ES-I3 (cell line): ENCODE data around the gene NFKBIE.

Experiments used
- H3K36me3 ChIP-seq: 2 replicates; pipeline ENCODE4 v1.6.1; 2013; ENCODE audit warnings: mild to moderate bottlenecking, low read length, control low read depth, moderate library complexity; ENCODE audit not compliant: insufficient read depth
- H3K4me1 ChIP-seq: 2 replicates; pipeline ENCODE4 v1.6.1; 2013; ENCODE audit warnings: mild to moderate bottlenecking, control low read depth, low read length; ENCODE audit not compliant: insufficient read depth
- H3K9ac ChIP-seq: 2 replicates; pipeline ENCODE4 v1.6.1; 2013; ENCODE audit warnings: low read depth, mild to moderate bottlenecking, low read length, moderate library complexity
- H3K9me3 ChIP-seq: 2 replicates; pipeline ENCODE4 v1.6.1; 2013; ENCODE audit warnings: mild to moderate bottlenecking, low read length, moderate library complexity; ENCODE audit not compliant: control insufficient read depth, insufficient read depth

The NFKBIE gene

GRCh38 chr6:44261581-44261980, 3.8 kb downstream of the NFKBIE start:
- Histone ChIP-seq H3K4me1 (peaks cover 17% of the 10 kb centered on the region; the same call in 1 of the 2 replicates), H3K36me3 (no peaks in the 10 kb centered on the region), H3K9ac (no peak overlapping the region), H3K9me3 (no peaks in the 10 kb centered on the region)

DNA sequence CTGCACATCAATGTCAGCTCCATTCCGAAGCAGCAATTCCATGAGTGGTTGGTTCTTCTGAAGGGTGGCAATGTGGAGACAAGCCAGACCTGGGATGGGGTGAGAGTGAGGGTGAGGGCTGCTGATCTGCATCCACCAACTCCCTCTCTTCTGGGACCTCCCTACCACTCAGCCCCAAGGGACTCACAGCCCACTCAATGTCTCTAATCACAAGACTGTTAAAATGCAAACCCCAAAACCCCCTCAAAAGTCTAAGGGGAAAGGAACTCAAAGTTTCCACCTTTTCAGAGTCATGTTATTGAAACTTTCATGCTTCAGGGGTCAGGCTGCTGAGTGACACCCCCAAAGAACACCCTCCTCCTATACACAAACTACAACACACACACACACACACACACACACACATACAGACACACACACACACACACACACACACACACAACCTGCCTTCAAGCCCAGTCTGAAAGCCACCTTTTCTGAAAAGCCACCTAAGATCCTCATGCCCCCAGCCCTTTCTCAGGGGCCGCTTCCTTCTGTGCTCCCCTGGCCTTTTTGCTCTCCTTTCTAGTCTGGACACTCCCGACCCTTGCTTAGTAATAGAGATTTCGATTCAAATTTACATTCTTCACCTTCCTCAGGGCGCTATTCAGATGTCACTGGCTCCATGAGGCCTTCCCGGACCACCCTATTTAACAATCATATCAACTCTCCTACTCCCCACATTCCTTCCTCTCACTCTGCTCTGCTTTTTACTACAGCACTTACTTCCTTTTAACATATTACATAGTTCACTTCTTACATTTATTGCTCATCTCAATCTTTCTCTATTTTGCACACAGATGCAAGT, 4.7 kb downstream of the NFKBIE start:
- H3K9me3 ChIP-seq, result no peaks in the 10 kb centered on the region
- peaks cover 17% of the 10 kb centered on the region; the same call in 1 of the 2 replicates for H3K4me1 ChIP-seq
- H3K36me3 ChIP-seq, result no peaks in the 10 kb centered on the region
- no peak overlapping the region for H3K9ac ChIP-seq

DNA sequence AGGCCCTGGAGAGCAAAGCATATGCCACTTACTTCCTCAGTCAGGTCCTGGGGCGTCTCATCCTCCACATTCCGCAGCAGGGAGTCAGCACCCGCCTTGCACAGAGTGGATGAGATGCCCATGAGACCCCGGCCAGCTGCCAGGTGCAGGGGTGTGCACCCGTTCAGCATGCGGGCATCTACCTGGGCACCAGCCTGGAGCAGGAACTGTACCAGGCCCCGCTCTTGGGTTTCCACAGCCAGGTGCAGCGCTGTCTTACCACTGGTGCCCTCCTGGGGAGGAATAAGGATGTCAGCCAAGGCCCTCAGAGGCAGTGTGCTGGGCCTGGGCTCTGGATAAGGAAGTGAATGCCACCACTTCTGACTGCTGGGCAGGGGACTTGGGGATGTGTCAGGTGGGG, 5.3 kb downstream of the NFKBIE start:
- Histone ChIP-seq H3K9me3 (no peaks in the 10 kb centered on the region), H3K9ac (no peak overlapping the region), H3K36me3 (no peaks in the 10 kb centered on the region), H3K4me1 (peaks cover 17% of the 10 kb centered on the region; the same call in 1 of the 2 replicates)

GRCh38 chr6:44258921-44259320, 6.4 kb downstream of the NFKBIE start:
- H3K9ac ChIP-seq, result no peak overlapping the region
- H3K36me3 ChIP-seq, result peaks cover under 1% of the 10 kb centered on the region; the same call in 1 of the 2 replicates
- no peaks in the 10 kb centered on the region for H3K9me3 ChIP-seq
- H3K4me1 ChIP-seq, result peaks cover 17% of the 10 kb centered on the region; the same call in 1 of the 2 replicates

- Histone ChIP-seq H3K4me1 (peaks cover 12% of the 10 kb centered on the region; the same call in 1 of the 2 replicates), H3K9ac (no peak overlapping the region), H3K9me3 (no peaks in the 10 kb centered on the region), H3K36me3 (peaks cover 5% of the 10 kb centered on the region; the same call in 1 of the 2 replicates)
Observed at GRCh38 chr6:44258325-44258863, 7.0 kb downstream of the NFKBIE start.

- Histone ChIP-seq H3K9me3 (no peaks in the 10 kb centered on the region), H3K4me1 (peaks cover 7% of the 10 kb centered on the region; the same call in 1 of the 2 replicates), H3K9ac (peak overlapping the region; percentile 57), H3K36me3 (peaks cover 7% of the 10 kb centered on the region; the same call in 1 of the 2 replicates)
Observed at GRCh38 chr6:44257753-44258324, 7.5 kb downstream of the NFKBIE start.

- Histone ChIP-seq H3K9ac (peak within 1 kb of the TSS; percentile 57), H3K4me1 (0 out of 2 replicates have a peak, but pooled peaks cover 3% of the 10 kb centered on the region), H3K36me3 (peaks cover 9% of the 10 kb centered on the region)
Observed at GRCh38 chr6:44257025-44257752, 8.2 kb downstream of the NFKBIE start, which contains the start of gene SLC35B2. TSS of gene SLC35B2 (minus strand) at chr6:44257528. CDS start at chr6:44257410, 118 bp downstream.

GRCh38 chr6:44256775-44257024, 8.7 kb downstream of the NFKBIE start:
- H3K9ac ChIP-seq, result peak overlapping the region; percentile 57
- peaks cover 14% of the 10 kb centered on the region for H3K36me3 ChIP-seq
- no peaks in the 10 kb centered on the region for H3K9me3 ChIP-seq
- H3K4me1 ChIP-seq, result 0 out of 2 replicates have a peak, but pooled peaks cover 3% of the 10 kb centered on the region

More at GRCh38 chr6:44257025-44257752, 8.2 kb downstream of the NFKBIE start, which contains the start of gene SLC35B2:
- H3K9me3 ChIP-seq, result no peaks in the 10 kb centered on the region

GRCh38 chr6:44255871-44256774, 9.2 kb downstream of the NFKBIE start:
- Histone ChIP-seq H3K9me3 (no peaks in the 10 kb centered on the region), H3K4me1 (0 out of 2 replicates have a peak, but pooled peaks cover 3% of the 10 kb centered on the region), H3K36me3 (peaks cover 19% of the 10 kb centered on the region), H3K9ac (peak overlapping the region; percentile 57)

- Histone ChIP-seq H3K9ac (peak overlapping the region; percentile 57; the same call in 1 of the 2 replicates), H3K4me1 (0 out of 2 replicates have a peak, but pooled peaks cover 3% of the 10 kb centered on the region), H3K36me3 (peaks cover 28% of the 10 kb centered on the region)
Observed at GRCh38 chr6:44255105-44255808, 10.1 kb downstream of the NFKBIE start.

DNA sequence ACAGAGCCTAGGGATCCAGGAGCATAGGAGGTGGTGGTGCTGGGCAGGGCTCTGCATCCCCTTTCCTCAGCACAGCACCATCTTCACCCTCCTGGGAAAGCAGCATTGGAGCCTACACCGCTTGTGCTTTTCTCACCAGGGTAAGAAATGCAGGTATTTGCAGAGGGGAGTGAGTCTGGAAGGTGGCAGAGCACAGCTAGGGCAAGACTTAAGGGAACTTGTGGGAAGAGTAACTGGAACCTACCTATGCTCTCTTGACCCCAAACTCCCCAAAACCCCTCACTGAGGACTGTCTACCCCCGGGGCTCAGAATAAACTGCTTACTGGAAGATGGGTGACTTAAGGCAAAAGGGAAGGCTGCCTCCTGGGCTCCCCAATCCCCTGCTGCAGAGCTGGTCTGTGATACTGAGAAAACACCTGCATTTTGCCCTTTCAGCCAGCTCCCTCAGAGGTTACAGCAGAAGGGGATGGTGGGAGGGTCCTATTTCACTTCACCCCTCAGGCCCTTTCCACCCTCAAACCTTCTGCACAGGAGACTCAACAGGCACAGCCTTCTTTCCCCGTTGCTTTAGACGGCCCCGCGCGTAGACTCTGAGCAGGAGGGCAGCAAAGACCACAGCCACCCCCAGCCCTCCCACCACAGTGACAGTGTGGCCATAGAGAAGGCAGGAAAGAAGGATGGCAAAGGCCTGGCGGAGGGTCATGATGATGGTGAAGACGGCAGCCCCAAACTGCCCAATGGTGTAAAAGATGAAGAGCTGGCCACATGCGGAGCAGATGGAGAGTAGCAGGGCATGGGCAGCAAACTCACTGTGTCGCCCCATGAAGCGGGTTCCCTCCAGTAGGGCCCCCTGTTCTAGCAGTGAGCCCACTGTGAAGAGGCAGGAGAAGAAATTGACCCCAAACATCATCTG, 10.9 kb downstream of the NFKBIE start:
- no peak overlapping the region for H3K9ac ChIP-seq
- no peaks in the 10 kb centered on the region for H3K9me3 ChIP-seq
- 0 out of 2 replicates have a peak, but pooled peaks cover 3% of the 10 kb centered on the region for H3K4me1 ChIP-seq
- H3K36me3 ChIP-seq, result peaks cover 36% of the 10 kb centered on the region

More at GRCh38 chr6:44255105-44255808, 10.1 kb downstream of the NFKBIE start:
- H3K9me3 ChIP-seq, result no peaks in the 10 kb centered on the region
